Left ventricle myocardium inferior (tissue), 1 donor: ENCODE measurements around the gene KLK2. TPM values are rescaled to one million over a fixed set of nuclear protein-coding genes. Genes with fewer than 3 reads are reported as not detected.
"Not testable (repeated sequence)": the region's sequence is repeated elsewhere in the genome, so short reads cannot be mapped to it uniquely, and the experiment has no call there.

ENCODE experiments used
- DNase-seq: peaks from one replicate; pipeline ENCODE4 v3.0.0-alpha.2; 2020
- H3K27ac ChIP-seq: fragments of 200-600 bp; replicated peaks from 2 replicates; pipeline ENCODE4 v1.8.0; 2021
- H3K27me3 ChIP-seq: fragments of 200-600 bp; 2 replicates; pipeline ENCODE4 v1.8.0; 2021; ENCODE audit warnings: low read depth
- H3K36me3 ChIP-seq: fragments of 200-600 bp; 2 replicates; pipeline ENCODE4 v1.8.0; 2021
- H3K4me1 ChIP-seq: fragments of 200-600 bp; 2 replicates; pipeline ENCODE4 v1.8.0; 2021
- H3K4me3 ChIP-seq: fragments of 200-600 bp; 2 replicates; pipeline ENCODE4 v1.8.0; 2021; ENCODE audit warnings: mild to moderate bottlenecking, moderate library complexity
- H3K9me3 ChIP-seq: fragments of 200-600 bp; replicated peaks from 2 replicates; pipeline ENCODE4 v1.8.0; 2021
- CTCF ChIP-seq: fragments of 200-600 bp; IDR thresholded peaks from 2 replicates; pipeline ENCODE4 v1.8.0; 2021; ENCODE audit warnings: antibody characterized with exemption, mild to moderate bottlenecking, borderline replicate concordance
- intact Hi-C: fragments of 100-400 bp; cut with micrococcal nuclease; formaldehyde crosslinking; loops from one replicate; pipeline ENCODE4 v1.11.0; 2022
- total RNA-seq: library from RNA; stranded (reverse); fragmentation: NEBNext Ultra II Directional; extraction: Animal tissue kit (Norgen Biotek cat#: 25700); gene quantifications from one replicate; pipeline ENCODE4 v1.2.1, GENCODE V29; 2021
- donor health status: DM: no; HTN: yes; CAD: no; lungs with severe emphysema.

The KLK2 gene
- total RNA-seq, 1 donor from 2014 or later = not detected

DNA sequence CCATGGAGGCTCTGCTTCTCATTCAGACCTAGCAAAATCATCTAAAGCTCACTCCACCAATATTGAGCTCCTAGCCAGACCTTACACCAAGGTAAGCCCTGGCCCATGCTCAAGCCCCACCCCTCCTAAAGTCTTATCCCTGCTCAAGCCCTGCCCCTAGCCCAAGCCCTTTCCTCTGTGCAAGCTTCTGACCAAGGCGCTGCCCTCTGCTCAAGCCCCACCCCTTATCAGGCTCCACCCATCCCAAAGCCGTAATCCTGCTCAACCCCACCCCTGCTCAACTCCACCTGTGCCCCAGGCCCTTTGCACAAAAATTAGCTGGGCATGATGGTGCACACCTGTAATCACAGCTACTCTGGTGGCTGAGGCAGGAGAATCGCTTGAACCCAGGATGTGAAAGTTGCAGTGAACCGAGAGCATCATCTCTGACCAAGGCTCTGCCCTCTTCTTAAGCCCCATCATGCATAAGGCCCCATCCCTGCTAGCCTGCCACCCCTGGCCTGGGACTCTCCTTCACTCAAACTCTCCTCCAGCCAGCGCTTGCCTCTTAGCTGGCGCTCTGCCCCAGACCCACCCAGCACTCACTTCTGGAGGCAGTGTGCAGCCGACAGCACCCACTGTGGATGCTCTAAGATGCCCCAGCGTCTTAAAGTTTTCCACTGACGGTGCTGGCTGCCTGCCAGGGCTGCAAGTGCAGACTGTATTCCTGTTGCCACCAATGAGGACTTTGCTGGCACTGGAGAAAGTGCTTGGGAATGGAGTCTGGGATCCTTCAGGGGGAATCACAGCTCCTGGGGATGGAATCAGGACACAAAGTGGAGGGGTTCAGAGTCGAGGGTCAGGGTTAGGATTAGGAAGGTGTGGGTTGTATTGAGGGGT lies 21.5 kb downstream of the KLK2 start:
- no peak for DNase-seq
- Histone ChIP-seq H3K36me3 (no peaks in the 10 kb centered on the region), H3K27ac (no peak overlapping the region), H3K4me3 (no peak overlapping the region), H3K4me1 (no peaks in the 10 kb centered on the region), H3K9me3 (no peaks in the 10 kb centered on the region), H3K27me3 (peaks cover 90% of the 10 kb centered on the region)
- no peak for TF ChIP-seq CTCF
- intact Hi-C loops = no loop called here

GRCh38 chr19:50896089-50896590 lies 22.9 kb downstream of the KLK2 start:
- H3K4me3 ChIP-seq, H3K36me3 ChIP-seq, H3K9me3 ChIP-seq, H3K4me1 ChIP-seq, intact Hi-C loops, DNase-seq, H3K27ac ChIP-seq: not testable (repeated sequence)
- H3K27me3 ChIP-seq = peaks cover 91% of the 10 kb centered on the region

- H3K4me1 ChIP-seq = no peaks in the 10 kb centered on the region
- no peak overlapping the region for H3K4me3 ChIP-seq
- H3K27ac ChIP-seq = no peak overlapping the region
- H3K27me3 ChIP-seq = peaks cover 91% of the 10 kb centered on the region
- intact Hi-C loops = no loop called here
- no peak for TF ChIP-seq CTCF
- no peaks in the 10 kb centered on the region for H3K9me3 ChIP-seq
- DNase-seq = no peak
- no peaks in the 10 kb centered on the region for H3K36me3 ChIP-seq
Observed at GRCh38 chr19:50896591-50897190, 23.5 kb downstream of the KLK2 start.

DNA sequence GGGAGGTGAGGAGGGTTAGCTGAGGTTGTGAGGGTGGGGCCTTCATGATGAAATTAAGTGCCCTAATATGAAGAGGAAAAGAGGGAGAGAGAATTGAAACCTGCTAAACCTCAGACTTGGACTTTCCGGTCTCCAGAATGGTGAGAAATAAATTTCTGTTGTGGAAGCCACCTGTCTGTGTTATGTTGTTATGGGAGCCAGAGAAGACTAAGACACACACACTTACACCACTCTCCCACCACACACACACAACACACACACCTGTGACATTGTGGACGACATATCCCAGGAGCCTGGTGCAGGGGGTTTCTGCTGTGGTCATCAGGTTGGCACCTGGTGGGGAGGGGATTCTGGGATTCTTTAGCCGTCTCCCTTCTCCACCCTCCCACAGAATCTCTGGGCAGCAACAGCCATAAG lies 24.0 kb downstream of the KLK2 start:
- H3K27me3 ChIP-seq = peaks cover 91% of the 10 kb centered on the region
- H3K4me3 ChIP-seq = no peak overlapping the region
- H3K27ac ChIP-seq = no peak overlapping the region
- TF ChIP-seq CTCF = no peak
- no peaks in the 10 kb centered on the region for H3K36me3 ChIP-seq
- H3K9me3 ChIP-seq = no peaks in the 10 kb centered on the region
- no peaks in the 10 kb centered on the region for H3K4me1 ChIP-seq
- intact Hi-C loops = no loop called here
- DNase-seq = no peak

DNA sequence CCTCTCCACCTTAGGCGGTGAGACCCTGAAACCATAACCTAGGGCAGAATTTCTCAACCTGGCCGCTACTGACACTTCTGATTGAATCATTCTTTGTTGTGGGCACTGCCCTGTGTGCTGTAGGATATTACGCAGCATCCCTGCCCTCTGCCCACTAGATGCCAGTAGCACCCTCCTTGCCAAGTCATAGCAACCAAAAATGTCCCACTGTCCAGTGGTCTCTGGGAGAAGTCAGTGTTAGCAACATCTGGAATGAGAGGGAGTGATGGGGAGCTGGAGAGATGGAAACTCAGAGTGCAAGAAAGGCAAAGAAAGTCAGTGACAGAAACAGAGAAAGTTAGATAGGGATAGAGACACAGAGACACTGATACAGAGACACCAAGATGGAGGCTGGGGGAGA lies 24.4 kb downstream of the KLK2 start:
- Histone ChIP-seq H3K4me1 (no peaks in the 10 kb centered on the region), H3K4me3 (no peak overlapping the region), H3K36me3 (no peaks in the 10 kb centered on the region), H3K27ac (no peak overlapping the region), H3K27me3 (peaks cover 91% of the 10 kb centered on the region), H3K9me3 (no peaks in the 10 kb centered on the region)
- intact Hi-C loops = no loop called here
- no peak for TF ChIP-seq CTCF
- DNase-seq = no peak

DNA sequence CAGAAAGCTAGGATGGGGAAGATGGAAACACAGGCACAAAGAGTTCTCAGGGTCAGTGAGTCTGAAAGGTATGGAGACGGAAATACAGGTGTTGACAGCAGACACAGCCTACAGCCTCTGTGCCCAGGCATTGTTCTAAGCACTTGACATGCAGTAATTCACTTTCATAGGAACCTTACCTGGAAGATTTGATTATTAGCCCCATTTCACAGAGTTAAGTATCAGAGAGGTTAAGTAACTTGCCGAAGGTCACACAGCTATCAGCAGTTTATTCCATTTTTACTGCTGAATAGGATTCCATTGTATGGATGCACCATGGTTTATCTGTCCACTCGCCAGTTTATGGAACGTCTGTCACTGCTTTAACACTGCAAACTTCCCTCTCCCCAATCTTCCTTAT lies 24.8 kb downstream of the KLK2 start:
- no peaks in the 10 kb centered on the region for H3K36me3 ChIP-seq
- H3K9me3 ChIP-seq = no peaks in the 10 kb centered on the region
- H3K27me3 ChIP-seq = peaks cover 87% of the 10 kb centered on the region
- intact Hi-C loops = no loop called here
- H3K4me3 ChIP-seq = no peak overlapping the region
- H3K27ac ChIP-seq = no peak overlapping the region
- DNase-seq = no peak
- no peaks in the 10 kb centered on the region for H3K4me1 ChIP-seq
- TF ChIP-seq CTCF = no peak
